ENCODE data around the gene GPHN.

The GPHN gene

DNA sequence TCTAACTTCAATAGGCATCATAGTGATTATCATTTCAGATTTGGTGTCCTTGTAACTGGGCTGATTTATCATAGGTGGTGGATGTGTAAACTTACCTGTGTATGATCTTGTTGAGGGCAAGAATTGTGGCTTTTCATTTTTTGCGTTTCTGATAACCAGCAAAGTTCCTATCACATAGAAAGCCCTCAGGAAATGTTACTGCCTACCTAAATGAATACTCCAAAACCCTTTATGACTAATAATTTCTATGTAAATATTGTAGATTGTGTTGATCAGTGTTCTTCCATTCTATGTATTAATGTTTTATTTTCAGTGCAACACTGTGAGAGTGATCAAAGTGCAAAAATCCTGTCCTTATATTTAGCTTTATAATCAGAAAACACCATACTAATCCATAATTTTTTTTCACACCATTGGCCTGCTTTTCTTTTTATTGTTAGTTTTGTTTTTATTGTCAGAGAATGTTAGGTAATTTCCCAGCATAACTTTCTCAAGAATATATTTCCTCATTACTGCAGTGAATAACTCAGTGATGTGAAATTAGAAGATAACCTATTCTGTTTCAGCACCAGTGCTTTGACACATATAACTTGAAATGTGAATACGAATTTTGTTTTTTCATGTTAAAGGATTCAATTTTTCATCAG is 94.1 kb downstream of the GPHN start:
- DNase-seq = no peak

GRCh38 chr14:66603945-66604344 is 96.0 kb downstream of the GPHN start:
- DNase-seq = no peak

- no peak for DNase-seq
Measured at GRCh38 chr14:66606826-66607225, 98.9 kb downstream of the GPHN start.

DNA sequence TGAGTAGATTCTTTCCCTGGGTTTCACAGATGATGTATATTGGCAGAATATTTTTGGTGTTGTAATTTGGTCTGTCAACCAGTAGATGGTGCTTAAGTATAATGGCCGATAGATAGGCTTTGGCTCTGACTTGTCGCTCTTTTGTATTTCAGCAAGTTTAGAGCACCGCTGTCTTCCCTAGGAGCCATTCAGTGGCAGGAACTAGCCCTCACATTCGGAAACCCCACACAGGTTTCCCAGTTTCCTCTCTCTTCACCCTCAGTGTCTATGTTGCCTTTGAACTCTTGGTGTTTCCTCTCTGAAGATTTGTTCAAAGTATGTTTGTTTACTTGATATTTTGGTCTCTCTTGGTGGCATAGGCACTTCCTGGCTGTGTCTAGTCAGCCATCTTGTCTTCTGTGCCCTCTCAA is 102.2 kb downstream of the GPHN start:
- DNase-seq = no peak

DNA sequence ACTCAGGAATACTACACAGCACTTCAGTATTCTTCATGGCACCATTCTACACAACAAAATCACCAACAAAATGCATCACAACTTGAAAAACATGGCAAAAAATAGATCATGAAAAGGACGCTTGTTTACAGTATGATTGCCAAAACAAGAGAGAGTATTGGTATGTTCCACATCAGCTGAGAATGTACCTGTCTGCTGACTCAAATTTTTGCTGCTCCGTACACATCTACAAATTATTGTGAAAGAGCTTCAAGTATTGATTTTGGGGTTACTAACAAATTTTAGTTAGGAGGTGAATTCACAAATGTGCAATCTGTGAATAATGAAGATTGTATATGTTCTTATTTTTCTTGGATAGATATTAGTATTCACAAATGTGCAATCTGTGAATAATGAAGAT is 105.4 kb downstream of the GPHN start:
- DNase-seq = no peak

GRCh38 chr14:66619952-66620351 is 112.0 kb downstream of the GPHN start:
- no peak for DNase-seq

DNA sequence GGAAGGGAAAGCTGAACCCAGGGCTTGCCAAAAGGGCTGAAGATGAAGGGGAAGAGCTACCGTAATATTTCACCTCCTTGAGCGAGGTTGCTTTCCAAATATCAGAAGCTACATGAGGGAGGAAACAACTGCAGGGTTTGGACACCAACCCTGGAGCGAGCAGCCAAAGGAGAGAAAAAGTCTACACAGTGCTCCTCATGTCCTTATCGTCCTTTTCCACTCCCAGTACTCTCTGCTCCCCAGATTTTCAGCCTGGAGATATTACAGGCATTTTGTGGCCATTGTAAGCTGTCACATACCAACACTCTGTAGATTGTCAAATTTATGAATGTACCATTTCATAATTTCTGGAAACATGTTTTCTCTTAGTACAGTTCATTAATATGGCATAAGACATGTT is 115.9 kb downstream of the GPHN start:
- DNase-seq = no peak

DNA sequence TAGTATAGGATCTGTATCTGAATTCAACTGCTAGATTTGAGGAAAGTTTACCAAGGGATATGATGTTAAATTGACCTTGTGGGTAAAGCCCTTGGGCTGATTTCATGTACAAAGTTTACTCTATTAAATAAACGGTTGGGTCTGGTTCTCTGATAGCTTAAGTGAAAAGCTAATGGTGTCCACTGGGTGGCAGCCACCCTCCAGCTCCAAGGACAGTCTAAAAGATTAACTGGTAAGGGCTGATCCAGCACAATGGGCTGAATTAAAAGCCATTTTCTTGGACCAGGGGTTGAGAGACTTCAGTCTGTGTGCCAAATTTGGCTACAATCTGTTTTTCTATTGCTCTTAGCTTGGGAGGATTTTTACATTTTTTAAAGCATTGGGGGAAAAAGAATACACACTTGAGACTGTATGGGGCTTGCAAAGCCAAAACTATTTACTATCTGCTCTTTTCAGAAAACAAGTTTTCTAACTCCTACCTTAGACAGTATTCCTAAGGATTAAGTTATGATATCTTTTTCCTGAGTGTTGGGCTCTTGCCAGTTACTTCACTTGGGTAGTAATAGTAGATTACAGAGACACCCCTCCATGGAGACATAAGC is 116.5 kb downstream of the GPHN start:
- DNase-seq = no peak

GRCh38 chr14:66628636-66629035 is 120.7 kb downstream of the GPHN start:
- no peak for DNase-seq

DNA sequence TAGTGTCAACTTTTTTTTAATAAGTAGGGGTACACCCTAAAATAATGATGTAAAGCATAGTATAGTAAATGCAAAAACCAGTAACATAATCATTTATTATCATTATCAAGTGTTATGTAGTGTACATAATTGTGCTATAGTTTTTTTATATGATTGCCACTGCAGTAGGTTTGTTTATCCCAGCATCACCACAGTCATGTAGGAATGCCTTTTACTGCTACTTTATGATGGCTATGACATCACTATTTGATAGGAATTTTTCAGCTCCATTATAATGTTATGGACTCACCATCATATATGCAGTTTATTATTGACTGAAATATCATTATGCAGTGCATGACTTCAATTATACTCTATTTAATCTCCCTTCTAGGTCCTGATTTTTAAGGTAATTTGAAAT is 121.6 kb downstream of the GPHN start:
- no peak for DNase-seq

GRCh38 chr14:66634876-66635275 is 126.9 kb downstream of the GPHN start:
- no peak for DNase-seq

DNA sequence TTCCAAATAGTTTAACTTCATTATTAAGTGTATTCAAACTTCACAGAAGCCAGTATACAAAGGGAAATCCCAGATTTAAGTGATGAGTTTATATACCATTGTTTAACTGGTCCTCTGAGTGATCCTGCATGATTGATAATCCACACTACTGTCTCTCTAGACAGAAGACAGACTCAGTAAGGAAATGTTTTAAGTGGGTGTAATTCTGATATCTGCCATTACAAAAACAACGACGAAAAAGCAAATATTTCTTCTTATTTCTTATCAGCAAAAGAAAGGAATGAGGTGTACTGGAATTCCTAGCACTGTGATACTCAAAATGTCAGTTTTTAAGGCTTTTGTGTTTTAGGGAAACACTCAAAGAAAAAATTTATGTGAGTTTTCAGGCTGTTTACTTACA is 127.5 kb downstream of the GPHN start:
- no peak for DNase-seq

GRCh38 chr14:66636240-66636639 is 128.3 kb downstream of the GPHN start:
- no peak for DNase-seq

DNA sequence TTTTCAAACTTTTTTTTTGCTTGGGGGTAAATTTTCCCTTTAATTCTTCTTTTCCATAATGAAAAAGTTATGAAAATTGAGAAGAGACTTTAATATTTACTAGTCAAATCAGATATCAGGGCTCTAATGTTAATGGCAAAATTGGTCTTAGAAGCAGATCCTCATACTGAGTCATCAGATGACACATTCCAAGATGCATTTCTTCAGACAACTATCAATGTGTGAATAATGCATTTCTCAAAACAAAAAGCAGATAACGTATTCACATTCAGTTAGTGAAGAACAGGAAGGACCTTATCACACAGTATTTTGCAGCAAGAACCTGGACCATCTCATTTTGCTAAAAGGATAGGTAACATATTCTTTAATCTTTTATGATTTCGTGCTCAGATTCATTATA is 130.7 kb downstream of the GPHN start:
- DNase-seq = no peak

DNA sequence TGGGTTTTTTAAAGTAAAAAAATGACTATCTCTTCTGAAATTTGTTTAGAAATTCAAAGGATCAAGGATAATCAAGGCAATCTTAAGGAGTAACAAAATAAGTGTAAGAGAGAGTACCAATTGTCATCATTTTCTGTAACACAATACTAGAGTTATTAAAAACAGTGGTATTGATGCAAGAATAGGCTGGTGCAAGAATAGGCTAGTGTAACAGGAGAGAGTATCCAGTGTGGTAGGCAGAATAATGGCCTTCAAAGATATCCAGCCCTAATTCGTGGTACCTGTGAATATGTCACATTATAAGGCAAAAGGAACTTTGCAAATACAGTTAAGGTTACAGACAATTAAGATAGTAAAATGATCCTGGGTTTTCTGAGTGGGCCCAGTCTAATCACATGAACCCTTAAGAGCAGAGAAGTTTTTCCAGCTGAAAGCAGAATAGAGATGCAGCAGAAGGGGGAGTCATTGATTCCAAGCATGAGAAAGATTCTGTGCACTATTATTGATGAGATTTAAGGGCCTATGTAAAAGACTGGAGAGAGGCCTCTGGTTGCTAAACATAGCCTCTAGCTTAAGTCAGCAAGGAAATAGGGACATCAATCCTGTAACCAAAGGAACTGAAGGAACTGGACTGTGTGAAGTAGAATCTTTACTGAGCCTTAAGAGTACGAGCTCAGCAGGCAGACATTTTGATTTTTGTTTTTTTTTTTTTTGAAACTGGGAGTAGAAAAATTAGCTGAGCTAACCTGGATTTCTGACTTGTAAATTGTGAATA is 134.1 kb downstream of the GPHN start:
- no peak for DNase-seq

DNA sequence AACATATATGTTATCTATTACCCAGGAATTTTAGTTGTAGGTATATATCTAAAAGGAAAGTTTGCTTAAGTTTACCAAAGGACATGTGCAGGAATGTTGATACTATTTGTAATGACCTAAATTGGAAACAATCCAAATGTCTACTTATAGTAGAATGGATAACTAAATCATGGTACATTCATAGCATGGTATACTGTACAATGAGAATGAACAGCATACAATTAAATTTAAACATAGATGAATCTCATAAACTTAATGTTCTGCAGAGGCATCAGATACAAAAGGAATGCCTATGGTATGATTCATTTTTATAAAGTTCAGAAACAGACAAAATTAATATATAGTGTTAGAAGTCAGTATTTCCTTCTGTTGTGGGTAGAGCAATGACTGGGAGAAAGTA is 135.4 kb downstream of the GPHN start:
- DNase-seq = no peak

- DNase-seq = no peak
Measured at GRCh38 chr14:66645716-66646115, 137.8 kb downstream of the GPHN start.

DNA sequence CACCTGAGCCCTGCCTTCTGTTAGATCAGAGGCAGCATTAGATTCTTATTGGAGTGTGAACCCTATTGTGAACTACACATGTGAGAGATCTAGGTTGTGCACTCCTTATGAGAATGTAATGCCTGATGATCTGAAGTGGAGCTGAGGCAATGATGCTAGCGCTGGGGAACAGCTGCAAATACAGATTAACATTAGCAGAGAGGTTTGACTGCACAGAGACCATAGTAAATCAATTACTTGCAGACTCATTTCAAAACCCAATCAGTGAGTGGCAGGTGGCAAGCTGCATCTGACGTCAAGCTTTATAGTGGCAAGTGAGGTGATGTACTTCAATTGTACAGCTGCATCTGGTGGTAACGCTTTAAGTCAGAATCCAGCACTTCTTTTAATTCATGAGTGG is 141.6 kb downstream of the GPHN start:
- peak; percentile 32 for DNase-seq

GRCh38 chr14:66650491-66650911 is 142.6 kb downstream of the GPHN start:
- DNase-seq = peak; percentile 69

- no peak for DNase-seq
Measured at GRCh38 chr14:66651536-66652220, 143.7 kb downstream of the GPHN start.

DNA sequence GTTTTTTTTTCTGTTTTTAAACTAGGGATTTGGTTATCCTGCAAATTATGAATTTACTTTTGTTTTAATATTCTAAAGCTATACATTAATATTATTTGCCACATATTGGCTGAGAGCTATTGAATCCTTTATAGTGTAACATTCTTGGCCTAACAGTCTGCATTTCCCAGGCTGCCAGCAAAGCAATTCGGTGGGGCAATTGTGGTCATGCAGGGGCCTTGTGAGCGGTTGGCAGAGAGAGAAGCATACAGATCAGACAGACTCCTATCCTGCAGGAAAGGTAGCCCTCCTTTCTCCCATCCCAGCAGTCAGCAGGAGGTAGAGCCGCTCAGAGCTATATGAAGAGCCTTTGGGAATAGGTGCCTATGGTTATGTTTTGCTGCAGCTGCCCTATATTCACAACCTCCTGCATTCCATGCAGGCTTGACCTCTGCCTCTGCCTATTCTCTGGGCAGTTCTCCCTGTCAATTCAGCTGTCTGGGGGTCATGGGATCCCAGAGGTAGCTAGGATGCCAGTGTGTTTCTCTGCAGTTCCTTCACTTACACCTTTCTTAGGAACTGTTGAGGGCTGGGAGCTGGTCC is 144.7 kb downstream of the GPHN start:
- DNase-seq = no peak

DNA sequence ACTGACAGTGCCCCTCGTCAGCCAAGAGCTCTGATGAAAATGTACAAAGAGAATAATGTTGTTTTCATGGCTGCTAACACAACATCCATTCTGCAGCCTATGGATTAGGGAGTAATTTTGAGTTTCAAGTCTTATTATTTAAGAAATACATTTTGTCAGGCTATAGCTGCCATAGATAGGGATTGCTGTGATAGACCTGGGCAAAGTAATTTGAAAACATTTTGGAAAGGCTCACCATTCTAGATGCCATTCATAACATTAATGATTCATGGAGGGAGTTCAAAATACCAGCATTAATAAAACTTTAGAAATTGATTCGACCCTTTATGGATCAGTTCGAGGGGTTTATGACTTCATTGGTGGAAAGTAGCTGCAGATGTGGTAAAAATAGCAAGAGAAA is 149.8 kb downstream of the GPHN start:
- no peak for DNase-seq

DNA sequence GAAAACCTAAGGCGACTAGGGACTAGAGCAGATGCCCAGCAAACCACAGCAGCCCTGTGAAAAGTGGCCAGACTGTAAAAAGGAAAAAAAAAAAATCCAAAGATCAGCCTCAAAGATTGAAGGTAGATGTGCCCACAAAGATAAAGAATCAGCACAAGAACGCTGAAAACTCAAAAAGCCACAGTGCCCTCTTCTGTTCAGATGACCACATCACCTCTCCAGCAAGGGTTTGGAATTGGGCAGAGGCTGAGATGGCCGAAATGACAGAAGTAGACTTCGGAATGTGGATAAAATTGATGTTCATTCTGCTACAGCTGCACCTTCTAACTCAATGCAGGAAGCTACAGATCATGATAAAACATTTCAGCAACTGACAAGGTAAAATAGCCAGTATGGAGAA is 154.4 kb downstream of the GPHN start:
- DNase-seq = no peak

All from NCI-H2227 treated with DMSO at 0.1 percent for 48 hours (cell line).